Esophagus muscularis mucosa (tissue), 3 donors: ENCODE measurements around the gene MTPN.

Experiments used
- CTCF ChIP-seq, 3 experiments: fragments of 200-600 bp in 2 of 3; fragments of 450-650 bp in 1 of 3; sonication (generic) in 2 of 3; IDR thresholded peaks; one replicate each; pipeline ENCODE4 v1.5.1; 2017 to 2019; ENCODE audit warnings: antibody characterized with exemption in 3 of 3, mild to moderate bottlenecking in 2 of 3, moderate library complexity in 1 of 3
- POLR2A ChIP-seq: fragments of 450-650 bp; IDR thresholded peaks from one replicate; pipeline ENCODE4 v1.6.1; 2017; ENCODE audit warnings: antibody characterized with exemption, moderate library complexity, mild to moderate bottlenecking, low read depth

DNA sequence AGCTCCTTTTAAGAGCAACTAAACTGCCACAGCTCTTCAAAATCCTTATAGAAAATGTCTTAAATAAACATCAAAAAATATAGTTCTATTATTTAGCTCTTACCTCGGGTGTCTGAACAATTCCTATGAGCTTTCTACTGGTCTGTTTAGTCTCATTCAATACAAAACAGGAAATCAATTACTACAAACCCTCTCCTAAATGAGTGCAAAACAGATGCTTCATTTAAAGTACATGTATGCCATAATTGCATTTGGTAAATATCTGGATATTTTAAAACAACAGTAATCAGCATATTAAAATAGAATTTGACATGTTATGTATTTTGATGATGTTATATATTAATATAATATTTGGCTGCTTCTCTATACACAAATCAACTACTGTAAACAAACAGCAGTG is 38.5 kb upstream of the MTPN start:
- TF ChIP-seq POLR2A: no peak
- TF ChIP-seq CTCF (IDR thresholded peaks at IDR 0.05): no peak
